Upper lobe of left lung (tissue), 6 donors: ENCODE data around the gene MINDY1. TPM values are rescaled to one million over a fixed set of nuclear protein-coding genes. Genes with fewer than 3 reads are reported as not detected.

ENCODE experiments used
- ATAC-seq, 2 donors: fragments of 200-7000 bp; cut with Tn5 transposase; one replicate each; pipeline ENCODE4 v1.9.1; 2022; ENCODE audit warnings: mild to moderate bottlenecking in 2 of 2, moderate library complexity in 2 of 2; ENCODE audit not compliant: low FRiP score in 2 of 2
- DNase-seq, 2 donors: peaks; one replicate each; pipeline ENCODE4 v3.0.0-alpha.2; 2019 to 2020
- H3K27ac ChIP-seq, 4 donors: fragments of 200-600 bp; sonication (generic); one replicate each; pipeline ENCODE4 v1.5.1; 2016 to 2019
- H3K27me3 ChIP-seq, 4 donors: fragments of 200-600 bp; sonication (generic); one replicate each; pipeline ENCODE4 v1.5.1; 2017 to 2019
- H3K36me3 ChIP-seq, 4 donors: fragments of 200-600 bp; sonication (generic); one replicate each; pipeline ENCODE4 v1.5.1; 2016 to 2019
- H3K4me1 ChIP-seq, 4 donors: fragments of 200-600 bp; sonication (generic); one replicate each; pipeline ENCODE4 v1.5.1; 2018 to 2019
- H3K4me3 ChIP-seq, 4 donors: fragments of 200-600 bp; sonication (generic); one replicate each; pipeline ENCODE4 v1.5.1; 2017 to 2019; ENCODE audit warnings: mild to moderate bottlenecking in 2 of 4, moderate library complexity in 1 of 4
- H3K9me3 ChIP-seq, 4 donors: fragments of 200-600 bp; sonication (generic); one replicate each; pipeline ENCODE4 v1.5.1; 2018 to 2019
- EP300 ChIP-seq, 4 donors: sonication (generic); formaldehyde crosslinking; IDR thresholded peaks; one replicate each; pipeline ENCODE4 v1.5.1; 2017; ENCODE audit warnings: antibody characterized with exemption in 4 of 4, control low read depth in 2 of 4
- POLR2A ChIP-seq, 4 donors: fragments of 450-650 bp; IDR thresholded peaks; one replicate each; pipeline ENCODE4 v1.5.1; 2016 to 2017; ENCODE audit warnings: antibody characterized with exemption in 4 of 4, mild to moderate bottlenecking in 2 of 4
- POLR2AphosphoS5 ChIP-seq, 2 donors: sonication (generic); formaldehyde crosslinking; IDR thresholded peaks; one replicate each; pipeline ENCODE4 v1.5.1; 2017; ENCODE audit warnings: antibody characterized with exemption in 2 of 2
- whole genome bisulfite sequencing, 2 donors: methylation state at CpG; one replicate each; pipeline ENCODE4 v1.1.5; 2017 to 2018; 5-methylcytosine and 5-hydroxymethylcytosine counted together
- total RNA-seq, 6 donors: library from RNA; depleted of rRNA in 4 of 6; stranded (reverse); fragments of >200 nt in 4 of 6; gene quantifications; one replicate each; pipeline versions ENCODE4 v1.1.0 to v1.2.1, GENCODE V29; 2016 to 2021
- TF ChIP-seq, protein P1 (sequence below), 6 experiments: fragments of 450-650 bp in 4 of 6; fragments of 200-600 bp in 2 of 6; sonication (generic) in 2 of 6; IDR thresholded peaks; one replicate each; pipeline ENCODE4 v1.5.1; 2016 to 2019; ENCODE audit warnings: antibody characterized with exemption in 6 of 6
- donor health status: DM: no; HTN: no; CAD: no; lungs with moderate emphysema.
- donor health status: DM: no; HTN: yes; CAD: no; lungs with severe emphysema.

The MINDY1 gene
- total RNA-seq, 6 donors from 2014 or later = 14.5 to 34.3 (median 26.9) TPM

DNA sequence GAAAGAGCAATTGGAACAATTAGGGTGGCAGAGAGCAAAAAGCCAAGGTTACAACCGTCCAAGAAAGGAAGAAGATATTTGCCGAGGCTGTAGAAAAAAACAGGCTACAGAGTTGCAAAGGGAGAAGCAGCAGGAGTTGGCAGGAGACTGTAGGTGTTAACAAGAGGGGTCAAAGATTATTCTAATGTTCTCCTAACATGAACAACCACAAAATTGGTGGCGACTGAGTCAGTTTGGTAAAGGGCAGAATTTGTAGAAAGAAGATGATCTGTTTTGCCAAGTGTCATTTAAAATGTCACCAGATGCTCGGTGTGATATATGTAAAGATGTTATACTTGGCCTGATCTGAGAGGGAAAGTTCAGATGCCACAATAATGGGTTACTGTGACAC is 1.1 kb upstream of the MINDY1 start:
- 15 to 16% methylated on average over 4 of the region's 4 CpGs for WGBS, 2 donors

DNA sequence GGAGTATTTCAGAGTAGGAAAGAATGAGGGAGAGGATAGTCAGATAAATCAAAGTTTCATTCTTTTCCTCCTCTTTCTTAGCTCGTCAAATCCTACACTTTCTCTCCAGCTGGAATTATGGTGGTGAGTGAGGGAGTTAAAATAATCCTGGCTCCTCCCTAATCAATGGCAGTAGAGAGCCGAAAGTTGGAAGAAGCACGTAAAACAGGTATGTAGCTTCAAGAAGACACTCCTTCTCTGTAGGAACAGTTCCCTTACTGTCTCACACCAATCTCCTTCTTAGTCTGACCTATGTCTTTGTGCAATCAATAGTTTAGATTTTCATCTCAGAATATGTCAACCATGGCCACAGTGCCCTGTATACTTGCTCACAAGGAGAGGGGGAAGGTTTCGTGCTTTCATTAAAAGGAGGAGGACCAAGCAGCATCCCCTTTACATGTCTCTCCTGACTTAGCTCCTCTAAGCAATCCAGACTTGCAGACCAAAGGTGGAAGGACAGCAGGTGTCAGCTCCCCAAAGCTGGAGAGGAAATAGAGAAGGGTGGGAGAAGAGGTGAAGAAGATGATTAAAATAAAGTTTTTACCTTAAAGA is 878 bp downstream of the MINDY1 start:
- no peak for DNase-seq
- no peak for ATAC-seq
- H3K27ac ChIP-seq = peak overlapping the region; percentile 79 to 96 (median 93)
- no peak for TF ChIP-seq EP300 (IDR thresholded peaks at IDR 0.05)
- TF ChIP-seq POLR2A (IDR thresholded peaks at IDR 0.05) = no peak
- no peak for TF ChIP-seq POLR2AphosphoS5 (IDR thresholded peaks at IDR 0.05)
- H3K36me3 ChIP-seq = peaks cover 0 to 15% (median 2%) of the 10 kb centered on the region in 4 donors
- H3K4me3 ChIP-seq = peak overlapping the region; percentile 47 to 61 (median 56)
- no peaks in the 10 kb centered on the region for H3K27me3 ChIP-seq
- WGBS, 2 donors = 11 to 20% methylated on average over 4 of the region's 4 CpGs
- peaks cover 52 to 79% (median 62%) of the 10 kb centered on the region in 4 donors for H3K4me1 ChIP-seq
- no peaks in the 10 kb centered on the region for H3K9me3 ChIP-seq

More for the DNA sequence above, 1.1 kb upstream of the MINDY1 start:
- Histone ChIP-seq H3K36me3 (no peaks in the 10 kb centered on the region), H3K4me1 (peaks cover 58 to 81% (median 74%) of the 10 kb centered on the region in 4 donors), H3K27ac (peak overlapping the region; percentile 79 to 96 (median 93)), H3K27me3 (no peaks in the 10 kb centered on the region), H3K4me3 (peak overlapping the region in 3 of 4 donors; percentile 59 to 77 (median 74)), H3K9me3 (no peaks in the 10 kb centered on the region)
- ATAC-seq (no peak), DNase-seq (no peak)
- no peak for TF ChIP-seq EP300 (IDR thresholded peaks at IDR 0.05)
- TF ChIP-seq POLR2A (IDR thresholded peaks at IDR 0.05) = no peak
- no peak for TF ChIP-seq POLR2AphosphoS5 (IDR thresholded peaks at IDR 0.05)
- TF ChIP-seq, protein P1, sequence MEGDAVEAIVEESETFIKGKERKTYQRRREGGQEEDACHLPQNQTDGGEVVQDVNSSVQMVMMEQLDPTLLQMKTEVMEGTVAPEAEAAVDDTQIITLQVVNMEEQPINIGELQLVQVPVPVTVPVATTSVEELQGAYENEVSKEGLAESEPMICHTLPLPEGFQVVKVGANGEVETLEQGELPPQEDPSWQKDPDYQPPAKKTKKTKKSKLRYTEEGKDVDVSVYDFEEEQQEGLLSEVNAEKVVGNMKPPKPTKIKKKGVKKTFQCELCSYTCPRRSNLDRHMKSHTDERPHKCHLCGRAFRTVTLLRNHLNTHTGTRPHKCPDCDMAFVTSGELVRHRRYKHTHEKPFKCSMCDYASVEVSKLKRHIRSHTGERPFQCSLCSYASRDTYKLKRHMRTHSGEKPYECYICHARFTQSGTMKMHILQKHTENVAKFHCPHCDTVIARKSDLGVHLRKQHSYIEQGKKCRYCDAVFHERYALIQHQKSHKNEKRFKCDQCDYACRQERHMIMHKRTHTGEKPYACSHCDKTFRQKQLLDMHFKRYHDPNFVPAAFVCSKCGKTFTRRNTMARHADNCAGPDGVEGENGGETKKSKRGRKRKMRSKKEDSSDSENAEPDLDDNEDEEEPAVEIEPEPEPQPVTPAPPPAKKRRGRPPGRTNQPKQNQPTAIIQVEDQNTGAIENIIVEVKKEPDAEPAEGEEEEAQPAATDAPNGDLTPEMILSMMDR (IDR thresholded peaks at IDR 0.05) = no peak

DNA sequence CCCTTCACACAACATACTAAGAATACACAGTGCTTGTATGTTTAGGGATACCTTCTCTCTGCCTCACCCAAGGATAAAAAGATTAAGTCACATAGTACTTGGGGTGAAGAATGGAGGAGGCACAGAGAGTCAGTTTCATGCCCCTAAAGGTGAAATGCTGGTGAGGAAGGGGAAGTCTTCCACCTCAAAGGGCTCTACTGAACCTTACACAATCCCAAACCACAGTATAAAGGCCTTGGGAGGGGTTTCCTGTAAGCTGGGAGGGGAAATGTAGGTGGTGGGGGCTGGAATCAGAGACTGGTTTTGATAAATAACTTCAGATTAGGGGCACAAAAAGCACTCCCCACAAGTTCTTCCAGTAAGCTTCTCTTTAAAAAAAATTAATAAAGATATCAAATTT is 3.5 kb downstream of the MINDY1 start:
- H3K36me3 ChIP-seq = peaks cover 6 to 40% (median 17%) of the 10 kb centered on the region in 4 donors
- no peaks in the 10 kb centered on the region for H3K9me3 ChIP-seq
- DNase-seq (no peak), ATAC-seq (no peak)
- peaks cover 42 to 63% (median 51%) of the 10 kb centered on the region in 4 donors for H3K4me1 ChIP-seq
- peak overlapping the region; percentile 22 to 96 (median 64) for H3K27ac ChIP-seq
- H3K4me3 ChIP-seq = peak overlapping the region in 1 of 4 donors; percentile 23
- TF ChIP-seq, protein P1 (IDR thresholded peaks at IDR 0.05) = no peak
- TF ChIP-seq EP300 (IDR thresholded peaks at IDR 0.05) (no peak), POLR2AphosphoS5 (IDR thresholded peaks at IDR 0.05) (no peak), POLR2A (IDR thresholded peaks at IDR 0.05) (no peak)
- H3K27me3 ChIP-seq = no peaks in the 10 kb centered on the region

DNA sequence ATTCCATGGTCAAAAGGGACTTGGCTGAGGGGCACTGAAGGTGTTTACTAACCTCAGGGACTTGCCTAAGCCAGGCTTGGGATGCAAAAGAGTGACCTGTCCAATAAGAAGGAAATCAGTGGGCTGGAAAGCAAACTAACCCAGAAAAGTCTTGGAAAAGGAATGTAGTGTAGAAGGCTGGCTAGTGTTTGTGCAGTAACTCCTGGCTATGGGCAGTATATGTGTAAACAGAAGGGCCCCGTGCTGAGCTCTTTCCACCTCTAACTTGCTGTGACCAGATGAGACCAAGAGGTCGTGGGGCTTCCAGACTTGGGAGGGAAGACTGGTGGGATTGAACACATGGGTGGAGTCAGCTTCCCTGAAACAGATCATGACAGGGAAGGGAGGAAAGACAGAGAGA is 4.1 kb downstream of the MINDY1 start:
- WGBS, 2 donors = 28 to 38% methylated on average over 2 of the region's 2 CpGs
- peak overlapping the region; percentile 22 to 96 (median 64) for H3K27ac ChIP-seq
- peak overlapping the region in 1 of 4 donors; percentile 23 for H3K4me3 ChIP-seq

DNA sequence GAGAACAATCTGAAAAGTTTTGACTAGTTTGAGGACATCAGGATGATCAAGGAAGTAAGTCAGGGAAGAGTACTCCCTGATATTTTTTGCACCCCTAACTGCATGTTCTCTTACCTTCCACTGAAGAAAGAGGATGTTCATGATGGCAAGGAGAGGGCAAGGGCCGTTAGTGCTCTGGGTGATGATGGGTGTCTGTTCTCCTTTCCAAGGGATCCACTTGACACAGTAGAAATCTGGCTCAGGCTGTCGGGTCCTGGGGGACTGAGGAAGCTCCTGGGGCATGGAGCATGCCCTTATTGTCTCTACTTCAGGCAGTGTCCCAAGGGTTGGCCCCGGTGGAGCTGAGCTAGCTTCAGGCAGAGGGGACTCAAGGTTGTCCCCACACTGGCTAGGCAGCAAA is 4.7 kb downstream of the MINDY1 start:
- no peak for TF ChIP-seq EP300 (IDR thresholded peaks at IDR 0.05)
- TF ChIP-seq POLR2AphosphoS5 (IDR thresholded peaks at IDR 0.05) = no peak
- TF ChIP-seq, protein P1 (IDR thresholded peaks at IDR 0.05) = no peak
- TF ChIP-seq POLR2A (IDR thresholded peaks at IDR 0.05) = no peak
- 68 to 79% methylated on average over 2 to 3 of the region's 3 CpGs for WGBS, 2 donors
- H3K4me3 ChIP-seq = no peak overlapping the region
- peak overlapping the region; percentile 17 to 96 (median 64) for H3K27ac ChIP-seq
- H3K27me3 ChIP-seq = no peaks in the 10 kb centered on the region
- peaks cover 33 to 52% (median 42%) of the 10 kb centered on the region in 4 donors for H3K4me1 ChIP-seq
- H3K36me3 ChIP-seq = peaks cover 15 to 52% (median 27%) of the 10 kb centered on the region in 4 donors
- DNase-seq (no peak), ATAC-seq (no peak)
- H3K9me3 ChIP-seq = no peaks in the 10 kb centered on the region

More for the DNA sequence above, 4.1 kb downstream of the MINDY1 start:
- no peaks in the 10 kb centered on the region for H3K9me3 ChIP-seq
- TF ChIP-seq POLR2A (IDR thresholded peaks at IDR 0.05) (no peak), POLR2AphosphoS5 (IDR thresholded peaks at IDR 0.05) (no peak), EP300 (IDR thresholded peaks at IDR 0.05) (no peak)
- TF ChIP-seq, protein P1 (IDR thresholded peaks at IDR 0.05) = no peak
- peaks cover 39 to 58% (median 48%) of the 10 kb centered on the region in 4 donors for H3K4me1 ChIP-seq
- peaks cover 10 to 46% (median 22%) of the 10 kb centered on the region in 4 donors for H3K36me3 ChIP-seq
- DNase-seq (no peak), ATAC-seq (no peak)
- H3K27me3 ChIP-seq = no peaks in the 10 kb centered on the region
